MM.1S (cell line): ENCODE data around the gene RUFY2.

Experiments used
- DNase-seq: peaks from one replicate; pipeline ENCODE4 v3.0.0-alpha.2; 2015
- H2AFZ ChIP-seq: fragments of 300-600 bp; sonication (generic); 2 replicates; pipeline ENCODE4 v1.6.0; 2016; ENCODE audit warnings: antibody characterized with exemption, low read length
- H3F3A ChIP-seq: fragments of 300-600 bp; sonication (generic); 2 replicates; pipeline ENCODE4 v1.6.1; 2016; ENCODE audit warnings: mild to moderate bottlenecking, antibody characterized with exemption, low read length, moderate library complexity, mixed read lengths; ENCODE audit not compliant: insufficient read depth
- H3K27ac ChIP-seq: fragments of 300-600 bp; sonication (generic); 2 replicates; pipeline ENCODE4 v1.5.1; 2016; ENCODE audit warnings: mild to moderate bottlenecking, low read length
- H3K27me3 ChIP-seq: fragments of 300-600 bp; sonication (generic); replicated peaks from 2 replicates; pipeline ENCODE4 v1.6.0; 2016; ENCODE audit warnings: low read length; ENCODE audit not compliant: insufficient read depth
- H3K36me3 ChIP-seq: fragments of 300-600 bp; sonication (generic); replicated peaks from 2 replicates; pipeline ENCODE4 v1.6.1; 2016; ENCODE audit warnings: mild to moderate bottlenecking, low read length, mixed read lengths; ENCODE audit not compliant: insufficient read depth
- H3K4me1 ChIP-seq: fragments of 300-600 bp; sonication (generic); 2 replicates; pipeline ENCODE4 v1.6.1; 2016; ENCODE audit warnings: low read length, mixed read lengths
- H3K4me2 ChIP-seq: fragments of 300-600 bp; sonication (generic); 2 replicates; pipeline ENCODE4 v1.6.0; 2016; ENCODE audit warnings: low read depth, low read length
- H3K4me3 ChIP-seq: fragments of 300-600 bp; sonication (generic); 2 replicates; pipeline ENCODE4 v1.5.1; 2016; ENCODE audit warnings: low read length, mixed read lengths
- H3K79me2 ChIP-seq: fragments of 300-600 bp; sonication (generic); 2 replicates; pipeline ENCODE4 v1.6.1; 2016; ENCODE audit warnings: mixed run types, low read length, mixed read lengths
- H3K9ac ChIP-seq: fragments of 300-600 bp; sonication (generic); 2 replicates; pipeline ENCODE4 v1.6.1; 2016; ENCODE audit warnings: low read length, mixed read lengths
- H3K9me2 ChIP-seq: fragments of 300-600 bp; sonication (generic); replicated peaks from 2 replicates; pipeline ENCODE4 v1.6.1; 2016; ENCODE audit warnings: mild to moderate bottlenecking, low read length, mixed read lengths; ENCODE audit not compliant: insufficient read depth
- H3K9me3 ChIP-seq: fragments of 300-600 bp; sonication (generic); replicated peaks from 2 replicates; pipeline ENCODE4 v1.6.1; 2016; ENCODE audit warnings: mild to moderate bottlenecking, low read length, mixed read lengths; ENCODE audit not compliant: insufficient read depth
- H4K20me1 ChIP-seq: fragments of 300-600 bp; sonication (generic); 2 replicates; pipeline ENCODE4 v1.6.1; 2016; ENCODE audit warnings: mild to moderate bottlenecking, low read length, moderate library complexity, mixed read lengths; ENCODE audit not compliant: insufficient read depth
- CTCF ChIP-seq: fragments of 300-600 bp; sonication (generic); IDR thresholded peaks from 2 replicates; pipeline ENCODE4 v1.5.1; 2016; ENCODE audit warnings: antibody characterized with exemption, low read length, mixed read lengths
- EZH2 ChIP-seq: fragments of 300-600 bp; sonication (generic); optimal IDR thresholded peaks from 2 replicates; pipeline ENCODE3; 2017; ENCODE audit warnings: low read depth, mild to moderate bottlenecking, antibody characterized with exemption, low read length, mixed read lengths
- EZH2phosphoT487 ChIP-seq: fragments of 300-600 bp; sonication (generic); IDR thresholded peaks from 2 replicates; pipeline ENCODE4 v1.6.1; 2018; ENCODE audit warnings: antibody characterized with exemption, low read length

Gene RUFY2

GRCh38 chr10:68302503-68302823 is 104.6 kb downstream of the RUFY2 start:
- Histone ChIP-seq H3K9ac (no peak overlapping the region), H2AFZ (no peak overlapping the region), H3K79me2 (no peaks in the 10 kb centered on the region), H3K27ac (no peak overlapping the region), H3K4me3 (no peak overlapping the region), H3K9me2 (no peaks in the 10 kb centered on the region), H3K4me1 (peaks cover 13% of the 10 kb centered on the region), H4K20me1 (no peaks in the 10 kb centered on the region), H3K9me3 (no peaks in the 10 kb centered on the region), H3F3A (peaks cover 9% of the 10 kb centered on the region), H3K27me3 (no peaks in the 10 kb centered on the region), H3K36me3 (no peaks in the 10 kb centered on the region), H3K4me2 (no peak overlapping the region)
- no peak for TF ChIP-seq CTCF
- no peak for DNase-seq

- H3K4me1 ChIP-seq: peaks cover 13% of the 10 kb centered on the region
- no peaks in the 10 kb centered on the region for H4K20me1 ChIP-seq
- TF ChIP-seq EZH2 (no peak), CTCF (peak; percentile 69), EZH2phosphoT487 (no peak)
- H3K4me3 ChIP-seq: no peak overlapping the region
- DNase-seq: peak; percentile 58
- H3K9ac ChIP-seq: no peak overlapping the region
- no peak overlapping the region for H2AFZ ChIP-seq
- peaks cover 9% of the 10 kb centered on the region for H3F3A ChIP-seq
- H3K27ac ChIP-seq: no peak overlapping the region
- H3K36me3 ChIP-seq: no peaks in the 10 kb centered on the region
- H3K9me3 ChIP-seq: no peaks in the 10 kb centered on the region
- no peaks in the 10 kb centered on the region for H3K79me2 ChIP-seq
- no peaks in the 10 kb centered on the region for H3K9me2 ChIP-seq
- no peaks in the 10 kb centered on the region for H3K27me3 ChIP-seq
- peak overlapping the region; percentile 9; the same call in 1 of the 2 replicates for H3K4me2 ChIP-seq
Measured at GRCh38 chr10:68301790-68302502, 105.1 kb downstream of the RUFY2 start.

GRCh38 chr10:68301301-68301700 is 105.8 kb downstream of the RUFY2 start:
- DNase-seq: peak; percentile 30
- TF ChIP-seq EZH2: no peak
- no peak for TF ChIP-seq EZH2phosphoT487
- TF ChIP-seq CTCF: no peak
- Histone ChIP-seq H3K9me3 (no peaks in the 10 kb centered on the region), H4K20me1 (no peaks in the 10 kb centered on the region), H3K9ac (no peak overlapping the region), H3K27ac (peak overlapping the region; percentile 14; the same call in 1 of the 2 replicates), H3K4me3 (no peak overlapping the region), H3K79me2 (no peaks in the 10 kb centered on the region), H3K4me1 (peaks cover 13% of the 10 kb centered on the region), H3K36me3 (no peaks in the 10 kb centered on the region), H2AFZ (no peak overlapping the region), H3F3A (peaks cover 9% of the 10 kb centered on the region), H3K4me2 (peak overlapping the region; percentile 9), H3K9me2 (no peaks in the 10 kb centered on the region), H3K27me3 (no peaks in the 10 kb centered on the region)
